PFSK-1 (cell line): ENCODE results near the gene CABP4.
A peak's percentile ranks its signal among the peaks of the same experiment; 100 is the strongest.

Experiments used
- FOXP2 ChIP-seq: optimal IDR thresholded peaks from 2 replicates; pipeline ENCODE3; 2011; ENCODE audit warnings: borderline replicate concordance, control low read depth, inconsistent platforms; ENCODE audit not compliant: insufficient read depth; ENCODE audit errors: extremely low read length, extremely low read depth
- POLR2AphosphoS5 ChIP-seq: IDR thresholded peaks from 2 replicates; pipeline ENCODE4 v1.6.1; 2012; ENCODE audit warnings: low read depth, mild to moderate bottlenecking, control low read depth, low read length, moderate library complexity
- REST ChIP-seq, 2 experiments: IDR thresholded peaks; 2 replicates each; pipeline versions ENCODE4 v1.6.1 to v1.8.0; 2011 to 2012; ENCODE audit warnings: low read depth in 2 of 2, low read length in 2 of 2, control low read depth in 1 of 2, inconsistent platforms in 1 of 2, mild to moderate bottlenecking in 1 of 2, moderate library complexity in 1 of 2; ENCODE audit not compliant: insufficient read depth in 1 of 2
- SIN3A ChIP-seq: IDR thresholded peaks from 2 replicates; pipeline ENCODE4 v1.6.1; 2012; ENCODE audit warnings: mild to moderate bottlenecking, low read length, moderate library complexity, borderline replicate concordance; ENCODE audit not compliant: insufficient read depth
- TAF1 ChIP-seq: IDR thresholded peaks from 2 replicates; pipeline ENCODE4 v1.6.1; 2012; ENCODE audit warnings: low read length, control low read depth, borderline replicate concordance; ENCODE audit not compliant: insufficient read depth

The CABP4 gene

GRCh38 chr11:67441731-67442351, 13.3 kb upstream of the CABP4 start:
- peak; percentile 13; the same call in 1 of the 2 replicates for TF ChIP-seq POLR2AphosphoS5
- no peak for TF ChIP-seq TAF1

- TF ChIP-seq REST (IDR thresholded peaks at IDR 0.05; ENCODE audit: insufficient read depth in 1 of 2, low read depth in 2 of 2, low read length in 2 of 2) = no peak
- TF ChIP-seq SIN3A = no peak
- no peak for TF ChIP-seq TAF1
- peak; percentile 10; the same call in 1 of the 2 replicates for TF ChIP-seq POLR2AphosphoS5
- no peak for TF ChIP-seq FOXP2
Measured at GRCh38 chr11:67442504-67443404, 12.4 kb upstream of the CABP4 start.

GRCh38 chr11:67445515-67445914, 9.6 kb upstream of the CABP4 start:
- no peak for TF ChIP-seq REST (IDR thresholded peaks at IDR 0.05; ENCODE audit: insufficient read depth in 1 of 2, low read depth in 2 of 2, low read length in 2 of 2)
- no peak for TF ChIP-seq POLR2AphosphoS5
- no peak for TF ChIP-seq TAF1
- TF ChIP-seq FOXP2 = no peak
- TF ChIP-seq SIN3A = no peak

GRCh38 chr11:67448220-67448609, 6.9 kb upstream of the CABP4 start:
- TF ChIP-seq FOXP2 (no peak), TAF1 (no peak), REST (IDR thresholded peaks at IDR 0.05; ENCODE audit: insufficient read depth in 1 of 2, low read depth in 2 of 2, low read length in 2 of 2) (no peak), POLR2AphosphoS5 (no peak), SIN3A (no peak)

GRCh38 chr11:67449116-67449844, 5.9 kb upstream of the CABP4 start:
- no peak for TF ChIP-seq SIN3A
- TF ChIP-seq POLR2AphosphoS5 = no peak
- no peak for TF ChIP-seq REST (IDR thresholded peaks at IDR 0.05; ENCODE audit: insufficient read depth in 1 of 2, low read depth in 2 of 2, low read length in 2 of 2)
- TF ChIP-seq TAF1 = no peak
- TF ChIP-seq FOXP2 = no peak
